DND-41 (cell line): ENCODE data around the gene NMNAT2.

Experiments
- ATAC-seq: fragments of 200-7000 bp; cut with Tn5 transposase; 3 replicates; pipeline ENCODE4 v1.9.1; 2021; ENCODE audit warnings: low read depth; ENCODE audit not compliant: insufficient read depth
- DNase-seq: peaks from one replicate; pipeline ENCODE4 v3.0.0-alpha.2; 2020
- H2AFZ ChIP-seq: 2 replicates; pipeline ENCODE4 v1.6.0; 2012; ENCODE audit warnings: low read depth, low read length
- H3K27ac ChIP-seq: 2 replicates; pipeline ENCODE4 v1.5.1; 2012; ENCODE audit warnings: low read length, inconsistent platforms
- H3K27me3 ChIP-seq: fragments of 200-600 bp; sonication (generic); 2 replicates; pipeline ENCODE4 v1.6.0; 2012; ENCODE audit warnings: low read length, mild to moderate bottlenecking, inconsistent platforms; ENCODE audit not compliant: insufficient read depth, poor library complexity
- H3K36me3 ChIP-seq: 2 replicates; pipeline ENCODE4 v1.5.1; 2012; ENCODE audit warnings: low read length, inconsistent platforms; ENCODE audit not compliant: insufficient read depth
- H3K4me1 ChIP-seq: 2 replicates; pipeline ENCODE4 v1.5.1; 2012; ENCODE audit warnings: mild to moderate bottlenecking, low read length; ENCODE audit not compliant: insufficient read depth
- H3K4me2 ChIP-seq: 2 replicates; pipeline ENCODE4 v1.6.0; 2012; ENCODE audit warnings: mild to moderate bottlenecking, moderate library complexity, low read length, inconsistent platforms; ENCODE audit not compliant: insufficient read depth
- H3K4me3 ChIP-seq, 2 experiments: fragments of 200-600 bp in 1 of 2; shearing (Covaris generic) in 1 of 2; 2 replicates each; pipeline ENCODE4 v1.5.1; 2012 to 2016; ENCODE audit warnings: inconsistent platforms in 2 of 2, low read length in 2 of 2, mild to moderate bottlenecking in 2 of 2, low read depth in 1 of 2, moderate library complexity in 1 of 2
- H3K79me2 ChIP-seq: 2 replicates; pipeline ENCODE4 v1.6.0; 2012; ENCODE audit warnings: low read length, inconsistent platforms; ENCODE audit not compliant: insufficient read depth
- H3K9ac ChIP-seq: 2 replicates; pipeline ENCODE4 v1.6.0; 2012; ENCODE audit warnings: low read depth, mild to moderate bottlenecking, inconsistent platforms, low read length, moderate library complexity
- H3K9me3 ChIP-seq: 2 replicates; pipeline ENCODE4 v1.5.1; 2012; ENCODE audit warnings: low read length, moderate library complexity, mild to moderate bottlenecking, inconsistent platforms; ENCODE audit not compliant: insufficient read depth, severe bottlenecking
- H4K20me1 ChIP-seq: 2 replicates; pipeline ENCODE4 v1.6.0; 2012; ENCODE audit warnings: low read length; ENCODE audit not compliant: insufficient read depth
- EZH2 ChIP-seq: IDR thresholded peaks from 3 replicates; pipeline ENCODE4 v1.6.1; 2012; ENCODE audit warnings: borderline replicate concordance, low read depth, mild to moderate bottlenecking, moderate library complexity, low read length, inconsistent platforms; ENCODE audit not compliant: severe bottlenecking
- TF ChIP-seq, protein P1 (sequence below): IDR thresholded peaks from 2 replicates; pipeline ENCODE4 v1.5.1; 2012; ENCODE audit warnings: borderline replicate concordance, low read length, moderate library complexity, mild to moderate bottlenecking; ENCODE audit not compliant: poor library complexity, severe bottlenecking; ENCODE audit errors: extremely low read depth

NMNAT2 gene

DNA sequence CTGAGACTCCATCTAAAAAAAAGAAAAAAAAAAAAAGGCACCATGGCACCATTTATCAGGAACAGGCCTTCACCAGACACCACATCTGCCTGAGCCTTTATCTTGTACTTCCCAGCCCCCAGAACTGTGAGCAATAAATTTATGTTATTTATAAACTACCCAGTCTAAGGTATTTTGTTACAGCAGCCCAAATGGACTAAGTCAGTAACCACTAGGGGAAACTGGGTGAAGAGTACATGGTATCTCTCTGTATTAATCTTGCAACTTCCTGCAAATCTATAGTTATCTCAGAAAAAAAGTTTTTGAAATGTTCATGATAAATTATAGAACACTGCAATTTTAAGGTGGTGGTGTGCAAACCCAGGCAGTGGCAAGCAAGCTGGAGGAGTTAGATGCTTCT lies 117.8 kb downstream of the NMNAT2 start:
- H3K79me2 ChIP-seq = no peaks in the 10 kb centered on the region
- H3K27me3 ChIP-seq = peaks cover 4% of the 10 kb centered on the region
- TF ChIP-seq, protein P1, sequence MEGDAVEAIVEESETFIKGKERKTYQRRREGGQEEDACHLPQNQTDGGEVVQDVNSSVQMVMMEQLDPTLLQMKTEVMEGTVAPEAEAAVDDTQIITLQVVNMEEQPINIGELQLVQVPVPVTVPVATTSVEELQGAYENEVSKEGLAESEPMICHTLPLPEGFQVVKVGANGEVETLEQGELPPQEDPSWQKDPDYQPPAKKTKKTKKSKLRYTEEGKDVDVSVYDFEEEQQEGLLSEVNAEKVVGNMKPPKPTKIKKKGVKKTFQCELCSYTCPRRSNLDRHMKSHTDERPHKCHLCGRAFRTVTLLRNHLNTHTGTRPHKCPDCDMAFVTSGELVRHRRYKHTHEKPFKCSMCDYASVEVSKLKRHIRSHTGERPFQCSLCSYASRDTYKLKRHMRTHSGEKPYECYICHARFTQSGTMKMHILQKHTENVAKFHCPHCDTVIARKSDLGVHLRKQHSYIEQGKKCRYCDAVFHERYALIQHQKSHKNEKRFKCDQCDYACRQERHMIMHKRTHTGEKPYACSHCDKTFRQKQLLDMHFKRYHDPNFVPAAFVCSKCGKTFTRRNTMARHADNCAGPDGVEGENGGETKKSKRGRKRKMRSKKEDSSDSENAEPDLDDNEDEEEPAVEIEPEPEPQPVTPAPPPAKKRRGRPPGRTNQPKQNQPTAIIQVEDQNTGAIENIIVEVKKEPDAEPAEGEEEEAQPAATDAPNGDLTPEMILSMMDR = no peak
- no peak for TF ChIP-seq EZH2
- ATAC-seq (no peak), DNase-seq (no peak)
- no peaks in the 10 kb centered on the region for H4K20me1 ChIP-seq
- no peaks in the 10 kb centered on the region for H3K36me3 ChIP-seq
- H3K4me1 ChIP-seq = no peaks in the 10 kb centered on the region
- no peak overlapping the region for H3K4me3 ChIP-seq
- H3K4me2 ChIP-seq = no peak overlapping the region
- no peaks in the 10 kb centered on the region for H3K9me3 ChIP-seq
- no peak overlapping the region for H2AFZ ChIP-seq
- H3K9ac ChIP-seq = no peak overlapping the region
- H3K27ac ChIP-seq = no peak overlapping the region

- Histone ChIP-seq H3K4me1 (no peaks in the 10 kb centered on the region), H2AFZ (no peak overlapping the region), H3K27me3 (peaks cover 7% of the 10 kb centered on the region), H3K9me3 (no peaks in the 10 kb centered on the region), H3K79me2 (no peaks in the 10 kb centered on the region), H3K27ac (no peak overlapping the region), H3K9ac (no peak overlapping the region), H3K36me3 (no peaks in the 10 kb centered on the region), H3K4me3 (no peak overlapping the region), H3K4me2 (no peak overlapping the region), H4K20me1 (no peaks in the 10 kb centered on the region; the same call in 1 of the 2 replicates)
- TF ChIP-seq, protein P1 = no peak
- no peak for TF ChIP-seq EZH2
- DNase-seq = no peak
- no peak for ATAC-seq
Measured at GRCh38 chr1:183296782-183297181, 121.4 kb downstream of the NMNAT2 start.

DNA sequence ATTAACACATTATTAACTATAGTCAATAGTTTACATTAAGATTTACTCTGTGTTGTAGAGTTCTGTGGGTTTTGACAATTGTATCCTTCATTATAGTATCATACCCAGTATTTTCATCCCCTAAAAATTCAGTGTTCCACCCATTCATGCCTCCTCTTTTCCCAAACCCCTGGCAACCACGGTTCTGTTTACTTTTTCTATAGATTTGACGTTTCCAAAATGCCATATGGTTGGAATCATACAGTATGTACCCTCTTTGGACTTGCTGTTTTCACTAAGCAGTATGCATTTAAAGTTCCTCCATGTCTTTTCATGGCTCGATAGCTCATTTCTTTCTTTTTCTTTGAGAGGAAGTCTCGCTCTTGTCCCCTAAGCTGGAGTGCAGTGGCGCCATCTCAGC lies 122.7 kb downstream of the NMNAT2 start:
- H3K9ac ChIP-seq = no peak overlapping the region
- H3K4me3 ChIP-seq = no peak overlapping the region
- peaks cover 4% of the 10 kb centered on the region for H3K27me3 ChIP-seq
- no peaks in the 10 kb centered on the region for H3K4me1 ChIP-seq
- no peak overlapping the region for H3K4me2 ChIP-seq
- no peaks in the 10 kb centered on the region; the same call in 1 of the 2 replicates for H4K20me1 ChIP-seq
- no peak overlapping the region for H3K27ac ChIP-seq
- no peak overlapping the region for H2AFZ ChIP-seq
- DNase-seq (no peak), ATAC-seq (no peak)
- TF ChIP-seq, protein P1 = no peak
- TF ChIP-seq EZH2 = no peak
- no peaks in the 10 kb centered on the region for H3K79me2 ChIP-seq
- no peaks in the 10 kb centered on the region for H3K9me3 ChIP-seq
- no peaks in the 10 kb centered on the region for H3K36me3 ChIP-seq

- Histone ChIP-seq H4K20me1 (no peaks in the 10 kb centered on the region; the same call in 1 of the 2 replicates), H3K4me2 (no peak overlapping the region), H3K36me3 (no peaks in the 10 kb centered on the region), H3K27ac (no peak overlapping the region), H2AFZ (no peak overlapping the region), H3K27me3 (peaks cover 6% of the 10 kb centered on the region), H3K4me1 (no peaks in the 10 kb centered on the region), H3K9me3 (no peaks in the 10 kb centered on the region), H3K79me2 (no peaks in the 10 kb centered on the region), H3K4me3 (no peak overlapping the region), H3K9ac (no peak overlapping the region)
- no peak for DNase-seq
- no peak for ATAC-seq
- TF ChIP-seq, protein P1 = no peak
- no peak for TF ChIP-seq EZH2
Measured at GRCh38 chr1:183293876-183294275, 124.3 kb downstream of the NMNAT2 start.
